Stimulated activated CD8-positive, alpha-beta memory T cell treated with anti-CD3 and anti-CD28 coated beads, Interleukin-7, amount 100 ng/mL, for 24 hours (primary cell): ENCODE data around the gene PRSS27.
"Not testable (repeated sequence)": the region's sequence is repeated elsewhere in the genome, so short reads cannot be mapped to it uniquely, and the experiment has no call there.

Source experiments
- DNase-seq: peaks from one replicate; pipeline ENCODE4 v3.0.0-alpha.2; 2020; ENCODE audit warnings: low read depth

The PRSS27 gene

DNA sequence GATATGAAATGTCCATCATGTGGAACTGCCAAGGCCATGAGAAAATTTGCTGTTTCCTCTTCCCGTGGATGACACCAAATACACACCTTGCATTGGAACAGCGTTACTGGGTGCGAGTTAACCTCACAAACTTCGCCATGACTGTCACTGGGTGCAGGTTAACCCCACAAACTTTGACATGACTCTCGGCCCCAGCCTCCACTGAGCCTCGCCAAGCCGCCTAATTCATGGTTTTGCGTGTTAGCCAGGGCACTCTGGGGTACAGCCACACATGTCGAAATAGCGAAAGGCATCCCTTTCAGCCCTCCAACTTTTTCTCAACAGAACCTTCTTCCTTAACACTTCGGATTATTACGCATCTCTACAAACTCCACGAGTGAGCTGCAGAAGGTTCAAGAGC lies 48.3 kb downstream of the PRSS27 start:
- no peak for DNase-seq

DNA sequence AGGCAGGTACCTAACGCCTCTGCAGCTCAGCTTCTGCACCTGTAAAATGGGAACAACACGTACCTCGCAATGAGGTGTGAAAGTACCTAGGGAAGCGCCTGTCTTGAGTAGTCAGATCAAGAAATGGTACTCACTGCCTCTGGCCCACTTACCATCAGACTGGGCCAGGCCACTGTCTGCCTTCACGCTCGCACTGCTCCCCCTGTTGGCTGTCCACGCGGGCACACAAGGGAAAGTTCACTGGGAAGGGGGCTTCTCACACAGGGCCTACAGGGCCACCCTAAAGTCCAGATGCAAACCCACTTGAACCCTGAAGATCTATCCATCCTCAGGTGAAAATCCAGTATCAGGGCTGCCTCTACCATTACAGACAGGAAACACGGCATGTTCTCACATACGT lies 48.8 kb downstream of the PRSS27 start:
- DNase-seq = not testable (repeated sequence)

DNA sequence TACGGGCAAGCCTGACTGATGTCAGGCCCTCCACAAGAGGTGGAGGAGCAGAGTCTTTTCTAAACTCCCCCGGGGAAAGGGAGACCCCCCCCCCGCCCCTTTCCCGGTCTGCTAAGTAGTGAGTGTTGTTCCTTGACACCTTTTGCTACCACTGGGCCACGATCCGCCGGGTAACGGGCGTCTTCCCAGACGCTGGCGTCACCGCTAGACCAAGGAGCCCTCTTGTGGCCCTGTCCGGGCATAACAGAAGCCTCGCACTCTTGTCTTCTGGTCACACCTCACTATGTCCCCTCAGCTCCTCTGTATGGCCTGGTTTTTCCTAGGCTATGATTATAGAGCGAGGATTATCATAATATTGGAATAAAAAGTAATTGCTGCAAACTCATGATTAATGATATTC lies 50.0 kb downstream of the PRSS27 start:
- DNase-seq = not testable (repeated sequence)

DNA sequence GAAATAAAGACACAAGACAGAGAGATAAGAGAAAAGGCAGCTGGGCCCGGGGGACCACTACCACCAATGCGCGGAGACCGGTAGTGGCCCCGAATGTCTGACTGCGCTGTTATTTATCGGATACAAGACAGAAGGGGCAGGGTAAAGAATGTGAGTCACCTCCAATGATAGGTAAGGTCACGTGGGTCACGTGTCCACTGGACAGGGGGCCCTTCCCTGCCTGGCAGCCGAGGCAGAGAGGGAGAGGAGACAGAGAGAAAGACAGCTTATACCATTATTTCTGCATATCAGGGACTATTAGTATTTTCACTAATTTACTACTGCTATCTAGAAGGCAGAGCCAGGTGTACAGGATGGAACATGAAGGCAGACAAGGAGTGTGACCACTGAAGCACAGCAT lies 50.4 kb downstream of the PRSS27 start:
- DNase-seq = not testable (repeated sequence)

DNA sequence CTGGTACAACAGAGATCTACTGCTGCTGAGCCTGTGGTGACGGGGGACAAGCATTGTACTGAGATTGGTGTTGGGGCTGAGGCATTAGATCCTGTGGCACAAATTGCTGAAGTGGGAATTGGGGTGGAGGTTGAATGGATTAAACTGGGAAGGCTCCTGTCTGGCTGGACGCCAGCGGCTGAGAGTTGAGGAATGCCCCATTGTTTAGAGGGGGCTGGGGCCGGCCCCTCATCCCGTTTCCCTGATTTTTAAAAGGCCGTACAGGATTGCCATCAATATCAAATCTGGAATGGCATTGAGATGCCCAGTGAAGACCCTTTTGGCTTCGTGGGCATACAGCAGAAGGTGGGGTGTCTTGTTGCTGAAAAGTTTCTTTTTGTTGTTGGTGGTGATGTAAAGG lies 53.4 kb downstream of the PRSS27 start:
- DNase-seq = not testable (repeated sequence)

DNA sequence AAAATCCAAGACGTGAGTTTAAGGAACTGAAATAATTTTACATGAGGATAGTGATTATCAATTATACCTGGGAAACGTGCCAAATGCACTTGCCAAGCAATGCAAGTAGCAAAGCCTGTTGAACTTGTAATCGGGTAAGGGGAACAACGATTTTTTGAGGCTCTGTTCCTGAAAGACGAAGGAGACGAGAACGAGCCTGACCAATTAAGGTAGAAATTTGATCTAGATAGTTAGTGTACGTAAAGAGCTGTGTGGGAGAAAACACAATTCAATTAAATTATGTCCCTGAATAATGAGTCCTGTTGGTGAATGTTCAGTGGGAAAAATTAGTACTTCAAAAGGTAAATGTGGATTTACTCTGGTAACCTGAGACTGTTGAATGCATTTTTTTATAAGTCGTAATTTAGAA lies 55.4 kb downstream of the PRSS27 start:
- no peak for DNase-seq

DNA sequence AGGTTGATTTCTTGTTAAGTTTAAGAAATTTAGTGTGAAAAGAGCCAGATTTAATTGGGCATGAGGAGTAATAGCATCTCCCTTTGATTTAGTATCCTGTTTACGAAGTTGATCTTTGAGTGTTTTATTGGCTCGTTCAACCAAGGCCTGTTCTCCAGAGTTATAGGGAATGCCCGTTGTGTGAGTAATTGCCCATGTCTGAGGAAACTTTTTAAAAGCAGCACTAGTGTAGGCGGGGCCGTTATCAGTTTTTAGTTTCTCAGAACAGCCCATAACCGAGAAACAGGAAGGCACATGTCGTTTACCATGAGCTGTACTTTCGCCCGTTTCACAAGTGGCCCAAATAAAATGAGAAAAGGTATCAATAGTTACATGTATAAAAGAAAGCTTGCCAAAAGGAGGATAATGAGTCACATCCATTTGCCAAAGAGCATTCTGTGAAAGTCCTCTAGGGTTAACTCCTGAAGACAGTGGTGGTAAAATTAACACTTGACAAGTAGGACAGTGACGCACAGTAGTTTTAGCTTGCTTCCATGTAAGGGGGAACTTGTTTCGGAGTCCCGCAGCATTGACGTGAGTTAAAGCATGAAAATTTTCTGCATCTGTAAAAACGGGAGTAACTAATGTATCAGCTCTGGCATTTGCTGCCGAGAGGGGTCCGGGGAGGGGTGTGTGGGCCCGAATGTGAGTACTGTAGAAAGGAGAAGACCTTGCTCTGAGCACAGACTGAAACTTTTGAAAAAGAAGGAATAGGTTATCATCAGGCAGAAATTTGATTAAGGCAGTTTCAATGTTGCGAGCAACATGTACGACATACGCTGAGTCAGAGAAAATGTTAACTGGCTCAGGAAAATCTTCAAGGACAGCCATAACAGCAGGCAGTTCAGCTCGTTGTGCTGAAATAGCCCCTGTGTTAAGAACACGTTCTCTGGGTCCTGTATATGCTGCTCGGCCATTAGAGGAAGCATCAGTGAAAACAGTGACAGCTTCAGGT lies 56.2 kb downstream of the PRSS27 start:
- DNase-seq = no peak
